Measurements from ENCODE around the gene DNAH5. TPM values are rescaled to one million over a fixed set of nuclear protein-coding genes. Genes with fewer than 3 reads are reported as not detected.

Gene DNAH5
- total RNA-seq, 1 experiment from 2014 or later = 8.0 TPM

GRCh38 chr5:13956471-13956870 is 12.0 kb upstream of the DNAH5 start:
- H3K9me3 ChIP-seq (ENCODE audit: control insufficient read depth, insufficient read depth, low read depth, low read length) = no peaks in the 10 kb centered on the region
- H3K4me1 ChIP-seq (ENCODE audit: control insufficient read depth, insufficient read depth, low read length) = no peaks in the 10 kb centered on the region
- no peak for ATAC-seq
- no peak for DNase-seq (ENCODE audit: low read depth, low spot score)
- H3K36me3 ChIP-seq (ENCODE audit: control insufficient read depth, insufficient read depth, low read length) = no peaks in the 10 kb centered on the region
- CTCF ChIA-PET = interaction anchor here (1.0 kb wide), 1 partner anchor 478 kb away, joined by 9 read pairs; no protein-coding TSS in a partner anchor
- POLR2A ChIA-PET = interaction anchor here (0.6 kb wide), 1 partner anchor 39 kb away, joined by 3 read pairs; no protein-coding TSS in a partner anchor
- H3K4me3 ChIP-seq (ENCODE audit: low read depth in 2 of 2, low read length in 2 of 2) = no peak overlapping the region
- intact Hi-C loops (cut with micrococcal nuclease; ENCODE audit: unreplicated experiment) (no loop called here), in situ Hi-C loops (cut with HindIII; ENCODE audit: low pct_unique_long_range_greater_than_20kb, low sequenced_read_pairs) (no loop called here)
- H3K27ac ChIP-seq (ENCODE audit: low read length) = no peak overlapping the region
- TF ChIP-seq SIN3A (IDR thresholded peaks at IDR 0.05; ENCODE audit: borderline replicate concordance, insufficient read depth, low read depth, low read length) (no peak), TCF7L2 (IDR thresholded peaks at IDR 0.05; ENCODE audit: low read depth, low read length) (no peak)
- TF ChIP-seq, protein P1, sequence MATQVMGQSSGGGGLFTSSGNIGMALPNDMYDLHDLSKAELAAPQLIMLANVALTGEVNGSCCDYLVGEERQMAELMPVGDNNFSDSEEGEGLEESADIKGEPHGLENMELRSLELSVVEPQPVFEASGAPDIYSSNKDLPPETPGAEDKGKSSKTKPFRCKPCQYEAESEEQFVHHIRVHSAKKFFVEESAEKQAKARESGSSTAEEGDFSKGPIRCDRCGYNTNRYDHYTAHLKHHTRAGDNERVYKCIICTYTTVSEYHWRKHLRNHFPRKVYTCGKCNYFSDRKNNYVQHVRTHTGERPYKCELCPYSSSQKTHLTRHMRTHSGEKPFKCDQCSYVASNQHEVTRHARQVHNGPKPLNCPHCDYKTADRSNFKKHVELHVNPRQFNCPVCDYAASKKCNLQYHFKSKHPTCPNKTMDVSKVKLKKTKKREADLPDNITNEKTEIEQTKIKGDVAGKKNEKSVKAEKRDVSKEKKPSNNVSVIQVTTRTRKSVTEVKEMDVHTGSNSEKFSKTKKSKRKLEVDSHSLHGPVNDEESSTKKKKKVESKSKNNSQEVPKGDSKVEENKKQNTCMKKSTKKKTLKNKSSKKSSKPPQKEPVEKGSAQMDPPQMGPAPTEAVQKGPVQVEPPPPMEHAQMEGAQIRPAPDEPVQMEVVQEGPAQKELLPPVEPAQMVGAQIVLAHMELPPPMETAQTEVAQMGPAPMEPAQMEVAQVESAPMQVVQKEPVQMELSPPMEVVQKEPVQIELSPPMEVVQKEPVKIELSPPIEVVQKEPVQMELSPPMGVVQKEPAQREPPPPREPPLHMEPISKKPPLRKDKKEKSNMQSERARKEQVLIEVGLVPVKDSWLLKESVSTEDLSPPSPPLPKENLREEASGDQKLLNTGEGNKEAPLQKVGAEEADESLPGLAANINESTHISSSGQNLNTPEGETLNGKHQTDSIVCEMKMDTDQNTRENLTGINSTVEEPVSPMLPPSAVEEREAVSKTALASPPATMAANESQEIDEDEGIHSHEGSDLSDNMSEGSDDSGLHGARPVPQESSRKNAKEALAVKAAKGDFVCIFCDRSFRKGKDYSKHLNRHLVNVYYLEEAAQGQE (IDR thresholded peaks at IDR 0.05; ENCODE audit: insufficient read depth in 1 of 2, low read depth in 2 of 2, low read length in 1 of 2) = no peak
- no peaks in the 10 kb centered on the region for H3K27me3 ChIP-seq (ENCODE audit: control insufficient read depth, insufficient read depth, low read length)
- BruUV-seq (replicated peaks) = no TSS peak

- in situ Hi-C loops (cut with HindIII; ENCODE audit: low pct_unique_long_range_greater_than_20kb, low sequenced_read_pairs) = no loop called here
Measured at GRCh38 chr5:13955896-13956295, 11.4 kb upstream of the DNAH5 start.

More at GRCh38 chr5:13955896-13956295, 11.4 kb upstream of the DNAH5 start:
- H3K27me3 ChIP-seq (ENCODE audit: control insufficient read depth, insufficient read depth, low read length) = no peaks in the 10 kb centered on the region
- no peaks in the 10 kb centered on the region for H3K9me3 ChIP-seq (ENCODE audit: control insufficient read depth, insufficient read depth, low read depth, low read length)
- no peak overlapping the region for H3K4me3 ChIP-seq (ENCODE audit: low read depth in 2 of 2, low read length in 2 of 2)
- no TSS peak for BruUV-seq (replicated peaks)
- DNase-seq (ENCODE audit: low read depth, low spot score) = no peak
- TF ChIP-seq TCF7L2 (IDR thresholded peaks at IDR 0.05; ENCODE audit: low read depth, low read length) (no peak), SIN3A (IDR thresholded peaks at IDR 0.05; ENCODE audit: borderline replicate concordance, insufficient read depth, low read depth, low read length) (no peak), CTCF (IDR thresholded peaks at IDR 0.05) (no peak), POLR2AphosphoS5 (IDR thresholded peaks at IDR 0.05; ENCODE audit: low read depth, low read length) (no peak)
- TF ChIP-seq, protein P1 (IDR thresholded peaks at IDR 0.05; ENCODE audit: insufficient read depth in 1 of 2, low read depth in 2 of 2, low read length in 1 of 2) = no peak
- CTCF ChIA-PET = no interaction called here
- intact Hi-C loops (cut with micrococcal nuclease; ENCODE audit: unreplicated experiment) = no loop called here
- H3K4me1 ChIP-seq (ENCODE audit: control insufficient read depth, insufficient read depth, low read length) = no peaks in the 10 kb centered on the region
- ATAC-seq = no peak
- POLR2A ChIA-PET = no interaction called here
- H3K27ac ChIP-seq (ENCODE audit: low read length) = no peak overlapping the region
- no peaks in the 10 kb centered on the region for H3K36me3 ChIP-seq (ENCODE audit: control insufficient read depth, insufficient read depth, low read length)
